Measurements from ENCODE around the gene PLCL2. TPM values are rescaled to one million over a fixed set of nuclear protein-coding genes. Genes with fewer than 3 reads are reported as not detected.
A peak's percentile ranks its signal among the peaks of the same experiment; 100 is the strongest.

PLCL2 gene
- total and polyA plus RNA-seq, 4 donors, result 1.0 to 16.7 (median 7.1) TPM

DNA sequence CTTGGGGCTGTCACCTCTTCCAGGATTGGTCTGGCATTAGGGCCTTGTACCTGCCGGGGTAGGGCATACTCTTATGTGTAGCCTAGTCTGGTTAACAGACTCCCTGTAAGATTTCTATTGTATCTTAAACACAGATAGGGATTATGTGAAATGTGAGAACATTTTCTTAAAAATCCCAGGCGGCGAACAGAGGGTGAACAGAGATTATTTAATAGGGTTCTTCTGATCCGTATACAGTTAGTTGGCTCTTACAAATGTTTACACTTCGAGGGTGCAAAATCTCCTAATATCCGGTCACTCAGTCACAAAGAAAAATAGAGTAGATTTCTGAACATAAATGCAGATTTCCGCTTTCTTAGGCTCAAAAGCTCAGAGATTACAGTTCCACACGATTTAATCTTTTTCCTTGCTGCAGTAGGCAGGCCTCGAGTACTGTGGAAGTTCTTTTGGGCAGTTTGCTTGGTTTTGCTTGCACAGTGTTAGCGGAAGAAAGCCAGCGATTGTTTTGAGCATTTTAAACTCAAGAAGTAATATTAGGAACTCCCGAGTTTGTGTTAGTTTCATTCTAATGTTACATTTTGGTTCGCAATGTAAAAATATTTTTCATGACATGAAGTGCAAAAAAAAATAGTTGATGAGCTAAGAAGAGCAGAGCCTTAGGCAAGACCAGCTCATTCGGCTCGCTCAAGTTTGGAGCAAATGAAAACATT lies 993 bp downstream of the PLCL2 start:
- Histone ChIP-seq H3K36me3 (ENCODE audit: control insufficient read depth in 4 of 4, insufficient read depth in 4 of 4, low read length in 4 of 4) (no peaks in the 10 kb centered on the region), H3K9ac (ENCODE audit: insufficient read depth in 1 of 2, low read length in 2 of 2) (peak overlapping the region; percentile 65 to 94), H3K9me3 (ENCODE audit: control insufficient read depth in 4 of 4, insufficient read depth in 3 of 4, low read length in 3 of 4) (no peaks in the 10 kb centered on the region), H3K4me1 (ENCODE audit: control insufficient read depth in 5 of 5, insufficient read depth in 5 of 5, low read length in 5 of 5) (peaks cover 0 to 19% (median 6%) of the 10 kb centered on the region in 5 donors), H3K27me3 (ENCODE audit: control insufficient read depth in 3 of 3, insufficient read depth in 3 of 3, low read length in 2 of 3) (no peaks in the 10 kb centered on the region), H3K4me3 (peak overlapping the region; percentile 74), H3K27ac (ENCODE audit: low read depth in 1 of 2, low read length in 1 of 2) (peak overlapping the region; percentile 80 to 99)
- TF ChIP-seq CTCF (IDR thresholded peaks at IDR 0.05; ENCODE audit: control extremely low read depth, extremely low read depth), result no peak
- ATAC-seq (ENCODE audit: insufficient read depth, low FRiP score) (no peak), DNase-seq (peak in 2 of 3 donors; percentile 52 to 70)
- 7 to 13% methylated on average over 15 of the region's 15 CpGs for WGBS, 2 donors

GRCh38 chr3:16886303-16886683 lies 1.5 kb downstream of the PLCL2 start:
- no peak for TF ChIP-seq CTCF (IDR thresholded peaks at IDR 0.05; ENCODE audit: control extremely low read depth, extremely low read depth)
- peak overlapping the region; percentile 78 to 99 for H3K27ac ChIP-seq (ENCODE audit: low read depth in 1 of 2, low read length in 1 of 2)
- peak in 2 of 3 donors; percentile 63 to 65 for DNase-seq
- no peaks in the 10 kb centered on the region for H3K27me3 ChIP-seq (ENCODE audit: control insufficient read depth in 3 of 3, insufficient read depth in 3 of 3, low read length in 2 of 3)
- peak overlapping the region in 1 of 2 donors; percentile 94 for H3K9ac ChIP-seq (ENCODE audit: insufficient read depth in 1 of 2, low read length in 2 of 2)
- no peaks in the 10 kb centered on the region for H3K9me3 ChIP-seq (ENCODE audit: control insufficient read depth in 4 of 4, insufficient read depth in 3 of 4, low read length in 3 of 4)
- ATAC-seq (ENCODE audit: insufficient read depth, low FRiP score), result no peak
- H3K4me1 ChIP-seq (ENCODE audit: control insufficient read depth in 5 of 5, insufficient read depth in 5 of 5, low read length in 5 of 5), result peaks cover 0 to 19% (median 6%) of the 10 kb centered on the region in 5 donors
- no peak overlapping the region for H3K4me3 ChIP-seq
- H3K36me3 ChIP-seq (ENCODE audit: control insufficient read depth in 4 of 4, insufficient read depth in 4 of 4, low read length in 4 of 4), result no peaks in the 10 kb centered on the region
- WGBS, 2 donors, result 10 to 23% methylated on average over 3 of the region's 3 CpGs

GRCh38 chr3:16887130-16887529 lies 2.4 kb downstream of the PLCL2 start:
- ATAC-seq (ENCODE audit: insufficient read depth, low FRiP score) (no peak), DNase-seq (no peak)
- Histone ChIP-seq H3K27ac (ENCODE audit: low read depth in 1 of 2, low read length in 1 of 2) (no peak overlapping the region), H3K27me3 (ENCODE audit: control insufficient read depth in 3 of 3, insufficient read depth in 3 of 3, low read length in 2 of 3) (no peaks in the 10 kb centered on the region), H3K36me3 (ENCODE audit: control insufficient read depth in 4 of 4, insufficient read depth in 4 of 4, low read length in 4 of 4) (no peaks in the 10 kb centered on the region), H3K4me3 (no peak overlapping the region), H3K4me1 (ENCODE audit: control insufficient read depth in 5 of 5, insufficient read depth in 5 of 5, low read length in 5 of 5) (peaks cover 0 to 23% (median 6%) of the 10 kb centered on the region in 5 donors), H3K9ac (ENCODE audit: insufficient read depth in 1 of 2, low read length in 2 of 2) (no peak overlapping the region), H3K9me3 (ENCODE audit: control insufficient read depth in 4 of 4, insufficient read depth in 3 of 4, low read length in 3 of 4) (no peaks in the 10 kb centered on the region)
- no peak for TF ChIP-seq CTCF (IDR thresholded peaks at IDR 0.05; ENCODE audit: control extremely low read depth, extremely low read depth)
- WGBS, 2 donors, result 85 to 87% methylated on average over 1 of the region's 1 CpG
